A549 (cell line): ENCODE results near the gene ZNF350. TPM values are rescaled to one million over a fixed set of nuclear protein-coding genes. Genes with fewer than 3 reads are reported as not detected.
A peak's percentile ranks its signal among the peaks of the same experiment; 100 is the strongest.

Experiments used
- ATAC-seq, 2 experiments: fragments of 200-7000 bp in 1 of 2; fragments of >200 bp in 1 of 2; cut with Nextera tagmentation in 1 of 2; cut with Tn5 transposase in 1 of 2; 3 replicates each; pipeline versions ENCODE4 v1.8.0 to v1.9.1; 2018 to 2020; ENCODE audit warnings: mild to moderate bottlenecking in 1 of 2, moderate library complexity in 1 of 2
- CTCF ChIA-PET: fragments of 300-600 bp; sonication (Branson Sonifier 250); formaldehyde crosslinking; extraction: SDS; loops from one replicate; lab custom pipeline; 2021; ENCODE audit warnings: antibody characterized with exemption, inconsistent platforms; lab: Yijun Ruan, JAX
- POLR2A ChIA-PET: fragments of 350-600 bp; formaldehyde crosslinking; extraction: SDS; loops from one replicate; lab custom pipeline; 2021; ENCODE audit warnings: antibody characterized with exemption, inconsistent platforms; lab: Yijun Ruan, JAX
- DNase-seq, 2 experiments: peaks; one replicate each; pipeline versions ENCODE4 v3.0.0 to v3.0.0-alpha.2; 2011 to 2016; ENCODE audit warnings: low read depth in 1 of 2, low spot score in 1 of 2
- FAIRE-seq: peaks from 2 replicates; lab custom pipeline; 2011; peaks lifted over from hg19 to GRCh38; lab: Jason Lieb, UNC
- H3K27ac ChIP-seq, 2 experiments: fragments of >200 bp; sonication (Bioruptor Twin); formaldehyde crosslinking; 3 replicates each; pipeline ENCODE4 v1.5.1; 2016 to 2017
- H3K4me1 ChIP-seq: fragments of >200 bp; sonication (Bioruptor Twin); formaldehyde crosslinking; 3 replicates; pipeline ENCODE4 v1.6.1; 2016
- H3K4me2 ChIP-seq: fragments of >200 bp; sonication (Bioruptor Twin); formaldehyde crosslinking; 3 replicates; pipeline ENCODE4 v1.6.1; 2016
- H3K4me3 ChIP-seq: fragments of >200 bp; sonication (Bioruptor Twin); formaldehyde crosslinking; 3 replicates; pipeline ENCODE4 v1.5.1; 2016
- H3K9me3 ChIP-seq: fragments of >200 bp; sonication (Bioruptor Twin); formaldehyde crosslinking; 3 replicates; pipeline ENCODE4 v1.6.1; 2016
- CHD4 ChIP-seq: fragments of 200-600 bp; sonication (generic); IDR thresholded peaks from 2 replicates; pipeline ENCODE4 v1.6.1; 2016; ENCODE audit warnings: antibody characterized with exemption, mild to moderate bottlenecking, borderline replicate concordance
- EHMT2 ChIP-seq: fragments of 200-600 bp; sonication (generic); IDR thresholded peaks from 2 replicates; pipeline ENCODE4 v1.6.1; 2016; ENCODE audit warnings: antibody characterized with exemption, low read depth, mild to moderate bottlenecking, moderate library complexity
- ESRRA ChIP-seq: fragments of 150-350 bp; IDR thresholded peaks from 2 replicates; pipeline ENCODE4 v1.6.1; 2014; ENCODE audit warnings: mild to moderate bottlenecking, low read length, borderline replicate concordance
- FOSB ChIP-seq: fragments of 250-450 bp; sonication (Bioruptor Pico); IDR thresholded peaks from 2 replicates; pipeline ENCODE4 v1.5.0; 2020; ENCODE audit warnings: mild to moderate bottlenecking, moderate library complexity
- FOSL2 ChIP-seq, 2 experiments: fragments of 450-650 bp in 1 of 2; fragments of >200 bp in 1 of 2; sonication (Bioruptor Twin) in 1 of 2; formaldehyde crosslinking; IDR thresholded peaks; 2 replicates each; pipeline versions ENCODE4 v1.5.0 to v1.6.1; 2016 to 2020; ENCODE audit warnings: mild to moderate bottlenecking in 1 of 2, moderate library complexity in 1 of 2
- FOXS1 ChIP-seq: fragments of 250-450 bp; sonication (Bioruptor Pico); IDR thresholded peaks from 2 replicates; pipeline ENCODE4 v1.5.0; 2020; ENCODE audit warnings: mild to moderate bottlenecking, moderate library complexity
- GATA3 ChIP-seq: IDR thresholded peaks from 2 replicates; pipeline ENCODE4 v1.6.1; 2012; ENCODE audit warnings: borderline replicate concordance
- HOXB5 ChIP-seq: fragments of 250-450 bp; sonication (Bioruptor Pico); IDR thresholded peaks from 2 replicates; pipeline ENCODE4 v1.5.0; 2020; ENCODE audit warnings: mild to moderate bottlenecking, moderate library complexity
- KDM1A ChIP-seq: fragments of 200-600 bp; sonication (generic); IDR thresholded peaks from 2 replicates; pipeline ENCODE4 v1.6.1; 2016; ENCODE audit warnings: low read depth, mild to moderate bottlenecking
- MYC ChIP-seq: IDR thresholded peaks from 2 replicates; pipeline ENCODE4 v1.6.1; 2012; ENCODE audit warnings: mild to moderate bottlenecking, inconsistent platforms, low read length, improper control_type of control experiment, borderline replicate concordance
- NFE2L2 ChIP-seq: fragments of 150-350 bp; conservative IDR thresholded peaks from 2 replicates; pipeline ENCODE4 v1.6.1; 2014; ENCODE audit warnings: low read length
- NPAS2 ChIP-seq: fragments of 250-450 bp; sonication (Bioruptor Pico); IDR thresholded peaks from 2 replicates; pipeline ENCODE4 v1.8.0; 2022; ENCODE audit warnings: mild to moderate bottlenecking, moderate library complexity, borderline replicate concordance
- NR3C1 ChIP-seq: fragments of >200 bp; sonication (Bioruptor Twin); formaldehyde crosslinking; IDR thresholded peaks from 3 replicates; pipeline ENCODE4 v1.6.1; 2017
- PHF8 ChIP-seq: fragments of 200-600 bp; sonication (generic); IDR thresholded peaks from 2 replicates; pipeline ENCODE4 v1.6.1; 2016; ENCODE audit warnings: low read depth, mild to moderate bottlenecking, antibody characterized with exemption, moderate library complexity, borderline replicate concordance
- POLR2AphosphoS2 ChIP-seq: conservative IDR thresholded peaks from 2 replicates; pipeline ENCODE4 v1.6.1; 2012; ENCODE audit warnings: low read length, improper control_type of control experiment, inconsistent platforms
- RAD21 ChIP-seq, 2 experiments: fragments of >200 bp in 1 of 2; sonication (Bioruptor Twin) in 1 of 2; formaldehyde crosslinking in 1 of 2; IDR thresholded peaks in 1 of 2; conservative IDR thresholded peaks in 1 of 2; 2 replicates in 1 of 2; 3 replicates in 1 of 2; pipeline ENCODE4 v1.6.1; 2012 to 2018; ENCODE audit warnings: inconsistent platforms in 1 of 2
- SMC3 ChIP-seq: fragments of >200 bp; sonication (Bioruptor Twin); formaldehyde crosslinking; IDR thresholded peaks from 3 replicates; pipeline ENCODE4 v1.6.1; 2018; ENCODE audit warnings: inconsistent platforms
- SREBF2 ChIP-seq: fragments of 450-650 bp; IDR thresholded peaks from 2 replicates; pipeline ENCODE4 v1.6.1; 2014; ENCODE audit warnings: mild to moderate bottlenecking, moderate library complexity
- TP53 ChIP-seq: fragments of 250-450 bp; sonication (Bioruptor Pico); IDR thresholded peaks from 2 replicates; pipeline ENCODE4 v1.5.0; 2021; ENCODE audit warnings: mild to moderate bottlenecking, moderate library complexity
- ZC3H11A ChIP-seq: fragments of 450-650 bp; IDR thresholded peaks from 2 replicates; pipeline ENCODE4 v1.6.1; 2014; ENCODE audit warnings: antibody characterized with exemption, mild to moderate bottlenecking
- ZFP36 ChIP-seq: fragments of 450-650 bp; IDR thresholded peaks from 2 replicates; pipeline ENCODE4 v1.6.1; 2014; ENCODE audit warnings: borderline replicate concordance; ENCODE audit not compliant: partially characterized antibody
- ZSCAN20 ChIP-seq: fragments of 250-450 bp; sonication (Bioruptor Pico); IDR thresholded peaks from 2 replicates; pipeline ENCODE4 v1.8.0; 2022; ENCODE audit warnings: mild to moderate bottlenecking, moderate library complexity
- WGBS: methylation state at CpG from one replicate; pipeline ENCODE4 v1.1.6; 2017; ENCODE audit errors: missing lambda C conversion rate; 5-methylcytosine and 5-hydroxymethylcytosine counted together
- polyA plus RNA-seq, 4 experiments: library from polyadenylated mRNA; depleted of rRNA in 3 of 4; stranded (reverse); fragments of >200 nt; fragmentation: RNase III in 1 of 4; extraction: RNeasy Plus Mini Kit Qiagen cat#74134 plus additional on column Dnase treatment in 1 of 4; gene quantifications; 2 replicates in 3 of 4; 3 replicates in 1 of 4; pipeline ENCODE4 v1.2.3, GENCODE V29; 2011 to 2017
- TF ChIP-seq, protein P1 (sequence below): fragments of >200 bp; sonication (Bioruptor Twin); formaldehyde crosslinking; IDR thresholded peaks from 3 replicates; pipeline ENCODE4 v1.6.1; 2016
- TF ChIP-seq, protein P2 (sequence below): fragments of 450-650 bp; IDR thresholded peaks from 2 replicates; pipeline ENCODE4 v1.6.1; 2014; ENCODE audit warnings: antibody characterized with exemption
- TF ChIP-seq, protein P3 (sequence below): fragments of >200 bp; sonication (Bioruptor Twin); formaldehyde crosslinking; IDR thresholded peaks from 2 replicates; pipeline ENCODE4 v1.6.1; 2016
- TF ChIP-seq, protein P4 (sequence below): IDR thresholded peaks from 2 replicates; pipeline ENCODE4 v1.6.1; 2012
- TF ChIP-seq, protein P5 (sequence below): fragments of 200-600 bp; sonication (generic); IDR thresholded peaks from 2 replicates; pipeline ENCODE4 v1.6.1; 2016; ENCODE audit warnings: antibody characterized with exemption, mild to moderate bottlenecking, moderate library complexity

The ZNF350 gene
- polyA plus RNA-seq, 2 of the 4 experiments (the other 2 are of a cell fraction), result 6.0 to 10.1 TPM

DNA sequence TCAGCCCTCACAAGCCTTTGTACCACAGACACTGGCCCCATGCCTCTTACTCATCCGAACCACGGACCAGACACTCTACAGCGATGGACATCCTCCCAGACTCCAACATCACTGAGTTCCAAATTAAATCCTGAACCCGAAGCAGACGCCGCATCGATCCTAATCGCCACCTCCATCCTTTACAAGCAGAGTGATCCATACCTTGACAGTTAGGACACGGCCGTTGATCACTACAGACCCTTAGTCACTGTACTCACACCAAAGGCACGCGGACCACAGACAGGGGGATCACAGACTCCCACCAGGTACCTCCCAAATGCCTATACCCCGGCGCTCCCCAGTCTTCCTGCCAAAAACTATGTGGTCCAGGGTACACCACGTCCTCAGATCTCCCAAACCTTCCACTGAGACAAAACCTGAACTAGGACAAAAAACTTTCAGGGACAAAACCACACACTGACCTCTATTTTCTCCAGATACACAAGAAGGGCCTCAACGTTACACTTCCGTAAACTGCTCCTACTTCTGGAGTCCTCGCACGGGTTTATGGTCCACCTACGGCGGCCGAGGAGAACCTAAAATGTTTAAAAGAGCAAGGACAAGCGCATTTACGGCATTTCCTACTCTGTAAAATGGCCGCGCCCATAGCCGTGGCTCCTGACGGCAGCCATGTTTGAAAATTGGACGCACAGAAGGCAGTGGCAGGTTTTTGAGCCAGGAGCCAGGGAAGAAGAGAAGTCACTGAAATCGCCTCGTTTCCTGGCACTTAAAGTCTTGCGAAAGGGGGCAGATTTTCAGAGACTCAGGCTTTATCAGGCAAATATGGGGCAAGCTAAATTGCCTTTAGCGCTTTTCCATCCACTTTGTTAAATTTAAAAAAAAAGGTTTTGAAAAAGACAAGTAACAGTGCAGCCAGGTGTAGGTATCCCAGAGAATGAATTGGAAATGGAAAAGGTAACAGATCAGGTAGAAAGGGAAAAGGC is at the start of gene ZNF350 (continued):
- TF ChIP-seq, protein P1, sequence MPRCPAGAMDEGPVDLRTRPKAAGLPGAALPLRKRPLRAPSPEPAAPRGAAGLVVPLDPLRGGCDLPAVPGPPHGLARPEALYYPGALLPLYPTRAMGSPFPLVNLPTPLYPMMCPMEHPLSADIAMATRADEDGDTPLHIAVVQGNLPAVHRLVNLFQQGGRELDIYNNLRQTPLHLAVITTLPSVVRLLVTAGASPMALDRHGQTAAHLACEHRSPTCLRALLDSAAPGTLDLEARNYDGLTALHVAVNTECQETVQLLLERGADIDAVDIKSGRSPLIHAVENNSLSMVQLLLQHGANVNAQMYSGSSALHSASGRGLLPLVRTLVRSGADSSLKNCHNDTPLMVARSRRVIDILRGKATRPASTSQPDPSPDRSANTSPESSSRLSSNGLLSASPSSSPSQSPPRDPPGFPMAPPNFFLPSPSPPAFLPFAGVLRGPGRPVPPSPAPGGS, result 0 out of 3 replicates have a peak, but pooled peaks have one; percentile 37
- TF ChIP-seq NPAS2 (CRISPR knock-in tag) (no peak), ZSCAN20 (no peak), FOSL2 (IDR thresholded peaks at IDR 0.05) (no peak), FOSL2 (CRISPR knock-in tag; IDR thresholded peaks at IDR 0.05) (no peak), SMC3 (no peak)

DNA sequence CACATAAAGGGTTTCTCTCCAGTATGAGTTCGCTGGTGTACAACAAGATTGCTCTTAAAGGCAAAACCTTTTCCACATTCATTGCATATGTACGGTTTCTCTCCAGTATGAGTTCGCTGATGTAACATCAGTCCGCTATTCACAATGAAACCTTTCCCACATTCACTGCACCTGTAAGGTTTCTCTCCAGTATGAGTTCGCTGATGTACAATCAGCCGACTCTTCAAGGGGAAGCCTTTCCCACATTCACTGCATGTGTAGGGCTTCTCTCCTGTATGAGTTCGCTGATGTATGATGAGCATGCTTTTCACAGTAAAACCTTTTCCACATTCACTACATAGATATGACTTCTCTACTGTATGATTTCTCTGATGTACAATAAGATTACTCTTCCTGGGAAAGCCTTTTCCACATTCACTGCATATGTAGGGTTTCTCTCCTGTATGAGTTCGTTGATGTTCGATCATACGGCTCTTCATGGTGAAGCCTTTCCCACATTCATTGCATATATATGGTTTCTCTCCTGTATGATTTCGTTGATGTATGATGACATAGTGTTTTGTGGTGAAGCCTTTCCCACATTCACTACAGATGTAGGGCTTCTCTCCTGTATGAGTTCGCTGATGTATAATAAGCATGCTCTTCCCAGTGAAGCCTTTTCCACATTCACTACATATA is 47.5 kb upstream of the ZNF350 start:
- WGBS, result 91% methylated on average over 12 of the region's 12 CpGs
- peaks cover 100% of the 10 kb centered on the region for H3K9me3 ChIP-seq
- H3K4me1 ChIP-seq, result no peaks in the 10 kb centered on the region
- no peak overlapping the region for H3K4me3 ChIP-seq
- DNase-seq, result peak in 1 of 2 experiments; percentile 44
- H3K27ac ChIP-seq, result no peak overlapping the region
- no peak for ATAC-seq
- ChIA-PET CTCF (no interaction called here), POLR2A (no interaction called here)
- no peak for TF ChIP-seq ZFP36
- no peak for TF ChIP-seq EHMT2
- TF ChIP-seq FOXS1 (CRISPR knock-in tag), result no peak
- no peak for TF ChIP-seq PHF8
- TF ChIP-seq ESRRA, result no peak
- peak; percentile 40; the same call in 1 of the 2 replicates for TF ChIP-seq GATA3
- no peak for FAIRE-seq
- H3K4me2 ChIP-seq, result no peak overlapping the region

DNA sequence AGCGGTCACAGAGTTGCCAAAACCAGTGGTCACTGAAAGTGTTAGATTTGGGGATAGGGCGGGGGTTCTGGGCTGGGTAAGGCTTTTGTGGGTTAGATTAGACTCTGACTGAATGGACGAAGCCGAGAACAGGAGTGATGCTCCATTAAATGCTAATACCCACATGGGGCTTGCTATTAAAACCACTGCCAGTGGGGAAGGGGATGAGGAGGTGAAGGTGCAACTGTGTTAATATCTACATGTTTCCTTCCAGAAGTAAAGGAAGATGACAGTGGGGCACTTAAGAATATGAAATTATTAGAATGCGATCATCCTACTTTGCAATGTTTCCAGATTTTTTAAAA is 42.1 kb upstream of the ZNF350 start:
- WGBS, result 35% methylated on average over 5 of the region's 5 CpGs
- Histone ChIP-seq H3K9me3 (peaks cover 92% of the 10 kb centered on the region), H3K27ac (peak overlapping the region; percentile 74 to 87), H3K4me1 (no peaks in the 10 kb centered on the region), H3K4me3 (peak overlapping the region; percentile 65), H3K4me2 (peak overlapping the region; percentile 62)
- TF ChIP-seq, protein P2, sequence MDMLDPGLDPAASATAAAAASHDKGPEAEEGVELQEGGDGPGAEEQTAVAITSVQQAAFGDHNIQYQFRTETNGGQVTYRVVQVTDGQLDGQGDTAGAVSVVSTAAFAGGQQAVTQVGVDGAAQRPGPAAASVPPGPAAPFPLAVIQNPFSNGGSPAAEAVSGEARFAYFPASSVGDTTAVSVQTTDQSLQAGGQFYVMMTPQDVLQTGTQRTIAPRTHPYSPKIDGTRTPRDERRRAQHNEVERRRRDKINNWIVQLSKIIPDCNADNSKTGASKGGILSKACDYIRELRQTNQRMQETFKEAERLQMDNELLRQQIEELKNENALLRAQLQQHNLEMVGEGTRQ, result no peak
- TF ChIP-seq RAD21 (conservative IDR thresholded peaks at IDR 0.05 in 1 of 2, IDR thresholded peaks at IDR 0.05 in 1 of 2) (no peak), NR3C1 (no peak), FOSB (CRISPR knock-in tag) (no peak), ZC3H11A (no peak), HOXB5 (CRISPR knock-in tag) (no peak), FOSL2 (IDR thresholded peaks at IDR 0.05) (no peak), FOSL2 (CRISPR knock-in tag; IDR thresholded peaks at IDR 0.05) (no peak), PHF8 (no peak), CHD4 (no peak), NFE2L2 (no peak), KDM1A (no peak; the same call in 1 of the 2 replicates), POLR2AphosphoS2 (no peak), TP53 (CRISPR knock-in tag) (no peak), MYC (no peak), SREBF2 (no peak)
- TF ChIP-seq, protein P3, sequence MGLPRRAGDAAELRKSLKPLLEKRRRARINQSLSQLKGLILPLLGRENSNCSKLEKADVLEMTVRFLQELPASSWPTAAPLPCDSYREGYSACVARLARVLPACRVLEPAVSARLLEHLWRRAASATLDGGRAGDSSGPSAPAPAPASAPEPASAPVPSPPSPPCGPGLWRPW, result no peak
- TF ChIP-seq, protein P4, sequence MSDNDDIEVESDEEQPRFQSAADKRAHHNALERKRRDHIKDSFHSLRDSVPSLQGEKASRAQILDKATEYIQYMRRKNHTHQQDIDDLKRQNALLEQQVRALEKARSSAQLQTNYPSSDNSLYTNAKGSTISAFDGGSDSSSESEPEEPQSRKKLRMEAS, result no peak
- TF ChIP-seq, protein P5, sequence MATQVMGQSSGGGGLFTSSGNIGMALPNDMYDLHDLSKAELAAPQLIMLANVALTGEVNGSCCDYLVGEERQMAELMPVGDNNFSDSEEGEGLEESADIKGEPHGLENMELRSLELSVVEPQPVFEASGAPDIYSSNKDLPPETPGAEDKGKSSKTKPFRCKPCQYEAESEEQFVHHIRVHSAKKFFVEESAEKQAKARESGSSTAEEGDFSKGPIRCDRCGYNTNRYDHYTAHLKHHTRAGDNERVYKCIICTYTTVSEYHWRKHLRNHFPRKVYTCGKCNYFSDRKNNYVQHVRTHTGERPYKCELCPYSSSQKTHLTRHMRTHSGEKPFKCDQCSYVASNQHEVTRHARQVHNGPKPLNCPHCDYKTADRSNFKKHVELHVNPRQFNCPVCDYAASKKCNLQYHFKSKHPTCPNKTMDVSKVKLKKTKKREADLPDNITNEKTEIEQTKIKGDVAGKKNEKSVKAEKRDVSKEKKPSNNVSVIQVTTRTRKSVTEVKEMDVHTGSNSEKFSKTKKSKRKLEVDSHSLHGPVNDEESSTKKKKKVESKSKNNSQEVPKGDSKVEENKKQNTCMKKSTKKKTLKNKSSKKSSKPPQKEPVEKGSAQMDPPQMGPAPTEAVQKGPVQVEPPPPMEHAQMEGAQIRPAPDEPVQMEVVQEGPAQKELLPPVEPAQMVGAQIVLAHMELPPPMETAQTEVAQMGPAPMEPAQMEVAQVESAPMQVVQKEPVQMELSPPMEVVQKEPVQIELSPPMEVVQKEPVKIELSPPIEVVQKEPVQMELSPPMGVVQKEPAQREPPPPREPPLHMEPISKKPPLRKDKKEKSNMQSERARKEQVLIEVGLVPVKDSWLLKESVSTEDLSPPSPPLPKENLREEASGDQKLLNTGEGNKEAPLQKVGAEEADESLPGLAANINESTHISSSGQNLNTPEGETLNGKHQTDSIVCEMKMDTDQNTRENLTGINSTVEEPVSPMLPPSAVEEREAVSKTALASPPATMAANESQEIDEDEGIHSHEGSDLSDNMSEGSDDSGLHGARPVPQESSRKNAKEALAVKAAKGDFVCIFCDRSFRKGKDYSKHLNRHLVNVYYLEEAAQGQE, result no peak
- CTCF ChIA-PET, result interaction anchor here (1.2 kb wide), 1 partner anchor 20 kb away, joined by 3 read pairs; the partner anchor contains the start of gene ZNF432
- POLR2A ChIA-PET, result interaction anchor here (0.6 to 1.3 kb wide), 4 partner anchors 20 to 364 kb away, joined by 3 to 7 read pairs (median 6); partner anchors contain the start of genes PPP2R1A, ZNF432 and ZNF615
- DNase-seq (no peak), ATAC-seq (peak; percentile 63 to 73), FAIRE-seq (no peak)
